ENCODE results near the gene DHRS12.

DHRS12 gene, protein sequence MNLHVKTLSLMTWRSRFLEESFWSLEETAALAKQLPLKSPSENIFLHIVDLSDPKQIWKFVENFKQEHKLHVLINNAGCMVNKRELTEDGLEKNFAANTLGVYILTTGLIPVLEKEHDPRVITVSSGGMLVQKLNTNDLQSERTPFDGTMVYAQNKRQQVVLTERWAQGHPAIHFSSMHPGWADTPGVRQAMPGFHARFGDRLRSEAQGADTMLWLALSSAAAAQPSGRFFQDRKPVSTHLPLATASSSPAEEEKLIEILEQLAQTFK

DNA sequence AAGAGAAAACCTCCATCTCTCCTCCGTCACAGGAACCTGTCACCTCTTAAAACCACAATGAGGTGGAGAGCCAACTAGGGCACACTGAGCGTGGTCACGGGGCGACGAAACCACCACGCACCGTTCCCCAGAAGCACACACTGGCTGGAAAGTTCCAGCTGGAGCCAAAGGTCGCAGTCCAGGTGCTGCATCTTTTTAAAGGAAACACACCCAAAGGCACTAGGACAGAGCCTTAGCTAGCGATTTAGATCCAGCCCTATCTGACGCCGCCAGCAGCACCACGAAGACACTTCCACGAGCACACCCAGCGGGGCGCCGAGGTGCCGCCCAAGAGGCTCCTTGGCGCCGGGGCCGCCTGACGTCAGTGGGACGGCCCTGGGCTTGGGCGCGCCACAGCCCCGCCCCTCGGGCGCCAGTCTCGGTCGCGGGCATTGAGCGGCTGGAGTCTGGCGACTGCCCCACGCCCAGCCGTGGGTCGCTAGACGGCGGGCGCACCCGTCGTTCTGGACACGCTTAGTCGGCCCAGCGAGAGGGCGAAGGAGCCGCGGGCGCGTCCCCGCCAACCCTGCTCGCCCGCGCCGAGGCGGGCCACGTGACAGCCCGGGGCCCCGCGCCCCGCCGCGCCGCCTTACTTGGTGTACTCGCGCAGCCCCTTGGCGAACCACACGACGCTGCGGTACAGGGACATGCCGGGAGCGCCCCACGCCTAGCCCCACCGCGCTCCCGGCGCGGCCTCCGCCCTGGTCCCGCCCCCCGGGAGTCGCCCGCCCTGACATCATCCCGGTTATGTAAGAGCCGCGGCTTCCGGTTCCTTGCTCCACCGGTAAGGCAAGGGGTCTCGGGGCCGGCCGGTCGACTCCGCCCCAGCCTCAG is at the start of gene DHRS12:
Gene DHRS12, minus strand, starts transcription at position 742 of the 873 bp plus-strand sequence. CDS start 4,504 bp downstream, outside the sequence.
- peak; percentile 78 for DNase-seq

DNA sequence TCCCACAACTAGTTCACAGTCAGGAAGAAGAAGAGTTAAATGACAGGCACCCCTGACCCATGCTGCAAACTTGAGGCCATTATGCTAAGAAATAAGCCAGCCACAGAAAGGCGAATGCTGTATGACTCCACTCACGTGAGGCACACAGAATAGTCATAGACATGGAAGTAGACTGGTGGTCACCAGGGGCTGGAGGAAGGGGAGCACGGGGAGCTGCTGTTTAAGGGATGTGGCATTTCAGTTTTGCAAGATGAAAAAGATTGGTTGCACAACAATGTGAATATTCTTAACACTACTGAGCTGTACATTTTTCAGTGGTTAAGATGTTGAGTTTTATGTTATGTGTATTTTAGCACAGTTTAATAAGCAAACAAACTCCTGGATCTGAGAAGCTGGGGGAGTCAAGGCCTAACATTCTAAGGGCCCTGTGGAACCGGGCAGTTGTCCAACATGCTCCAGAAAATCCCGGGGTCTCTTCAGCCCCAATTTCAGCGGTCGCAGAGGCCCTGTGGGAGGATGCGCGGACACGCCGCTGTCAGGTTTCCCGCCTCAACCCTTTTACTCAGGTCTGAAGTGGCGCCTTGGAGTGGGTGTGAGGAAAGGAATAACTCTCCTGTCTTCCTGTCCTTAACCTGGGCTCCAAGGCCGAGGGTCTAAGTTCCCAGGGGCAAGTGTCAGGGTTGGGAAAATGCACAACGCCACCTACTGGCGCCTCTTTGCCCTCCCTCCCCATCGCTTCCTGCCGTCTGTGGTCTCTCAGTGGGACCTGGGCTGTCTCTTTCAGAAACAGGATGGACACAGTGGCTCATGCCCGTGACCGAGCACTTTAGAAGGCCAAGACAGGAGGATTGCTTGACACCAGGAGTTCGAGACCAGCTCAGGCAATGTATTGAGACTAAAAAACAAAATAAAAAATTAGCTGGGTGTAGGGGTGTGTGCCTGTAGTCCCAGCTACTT is 45.5 kb upstream of the DHRS12 start:
- peak; percentile 10 for DNase-seq

DNA sequence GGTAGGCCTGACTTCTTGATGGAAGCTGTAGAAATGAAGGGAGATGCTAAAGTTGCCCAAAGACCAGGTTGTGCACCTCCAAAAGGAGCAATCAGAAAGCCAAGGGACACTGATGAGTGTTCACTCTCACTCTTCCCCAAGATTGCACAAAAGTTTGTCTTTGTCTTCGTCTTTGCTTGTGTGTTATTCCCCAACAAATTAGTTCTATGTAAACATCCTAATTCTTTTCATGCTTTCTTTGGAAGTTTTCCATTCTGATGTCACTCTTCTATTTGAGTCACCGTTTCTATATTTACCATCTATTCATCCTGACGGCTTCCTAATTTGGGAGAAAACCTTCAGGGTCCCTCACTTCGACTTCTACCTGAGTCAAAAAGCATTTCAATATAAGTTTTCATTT is 44.7 kb upstream of the DHRS12 start:
- peak; percentile 18 for DNase-seq

- DNase-seq: no peak
Measured at GRCh38 chr13:51846756-51847155, 42.8 kb upstream of the DHRS12 start.

DNA sequence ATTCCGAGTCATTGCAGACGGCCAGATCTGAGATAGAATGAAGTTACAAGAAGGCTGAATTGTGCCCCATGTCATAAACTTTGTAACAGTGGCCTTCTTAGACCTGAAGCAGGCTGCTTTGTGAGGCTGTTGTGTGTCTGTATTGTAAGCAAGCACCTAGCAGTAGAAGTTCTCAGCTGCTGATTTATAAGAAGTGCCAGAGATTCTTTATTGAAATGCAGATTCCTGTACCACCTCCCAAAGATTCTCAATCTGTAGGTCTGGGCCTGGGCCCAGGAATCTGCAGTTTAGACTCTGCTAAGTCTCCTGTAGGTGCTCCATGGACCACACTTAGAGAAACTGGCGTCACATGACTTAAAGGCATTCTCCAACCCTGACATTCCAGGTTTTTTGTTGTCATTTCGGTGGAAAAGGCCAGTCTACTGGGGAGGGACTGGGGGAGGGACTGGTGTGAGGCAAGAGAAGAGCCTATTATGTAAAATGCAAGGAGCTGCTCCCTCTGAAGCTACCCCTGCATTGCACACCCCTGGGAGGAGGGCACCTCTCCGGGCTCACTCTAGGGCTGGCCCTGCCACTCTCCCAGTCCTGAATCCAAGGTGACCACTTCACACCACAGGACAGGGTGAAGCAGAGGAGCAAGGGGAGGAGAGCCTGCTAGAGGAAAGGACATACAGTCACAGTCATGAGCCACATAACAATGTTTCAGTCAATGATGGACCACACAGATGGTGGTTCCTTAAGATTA is 41.8 kb upstream of the DHRS12 start:
- no peak for DNase-seq

DNA sequence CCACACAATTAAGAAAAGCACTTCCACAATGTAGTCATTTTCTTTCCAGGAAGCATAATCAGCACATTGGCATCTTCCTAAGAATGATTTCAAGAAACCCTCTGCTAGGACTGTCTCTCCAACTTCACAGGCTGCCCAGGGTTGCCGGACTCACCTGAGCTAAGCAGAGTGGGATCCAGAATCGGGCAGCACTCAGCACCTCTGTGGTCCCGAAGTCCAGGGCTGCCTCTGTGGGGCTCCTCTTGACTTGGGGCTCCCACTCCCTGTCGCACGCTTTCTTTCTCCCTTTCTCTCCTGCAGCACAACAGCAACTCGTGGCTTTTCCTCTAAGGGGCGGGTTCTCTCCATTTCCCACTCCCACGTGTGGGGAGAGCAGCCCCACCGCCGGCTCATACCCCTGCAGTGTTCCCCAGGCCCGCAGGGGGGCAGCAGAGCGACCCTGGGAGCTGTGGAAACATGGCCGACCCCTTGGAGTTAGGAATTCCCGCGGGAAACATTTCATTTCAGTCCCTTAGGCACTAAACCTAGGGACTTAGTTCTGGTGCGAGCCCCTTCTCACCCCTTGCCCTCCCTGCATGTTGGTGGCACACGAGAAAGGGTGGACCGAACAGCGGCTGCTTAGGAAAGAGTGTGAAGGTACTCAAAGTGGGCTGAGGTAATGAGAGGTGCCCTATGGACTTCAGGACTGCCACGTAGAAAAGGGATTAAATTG is 41.1 kb upstream of the DHRS12 start, which contains the start of gene TMEM272:
Gene TMEM272, minus strand, starts transcription at position 316 of the 712 bp plus-strand sequence. CDS start 6,647 bp downstream, outside the sequence.
- DNase-seq: peak; percentile 35

GRCh38 chr13:51843529-51843928 is 39.6 kb upstream of the DHRS12 start:
- DNase-seq: no peak

GRCh38 chr13:51841732-51842131 is 37.8 kb upstream of the DHRS12 start:
- DNase-seq: no peak

- DNase-seq: no peak
Measured at GRCh38 chr13:51840917-51841316, 37.0 kb upstream of the DHRS12 start.

- no peak for DNase-seq
Measured at GRCh38 chr13:51839711-51840540, 36.0 kb upstream of the DHRS12 start.

GRCh38 chr13:51838240-51838846 is 34.4 kb upstream of the DHRS12 start:
- DNase-seq: peak; percentile 44

DNA sequence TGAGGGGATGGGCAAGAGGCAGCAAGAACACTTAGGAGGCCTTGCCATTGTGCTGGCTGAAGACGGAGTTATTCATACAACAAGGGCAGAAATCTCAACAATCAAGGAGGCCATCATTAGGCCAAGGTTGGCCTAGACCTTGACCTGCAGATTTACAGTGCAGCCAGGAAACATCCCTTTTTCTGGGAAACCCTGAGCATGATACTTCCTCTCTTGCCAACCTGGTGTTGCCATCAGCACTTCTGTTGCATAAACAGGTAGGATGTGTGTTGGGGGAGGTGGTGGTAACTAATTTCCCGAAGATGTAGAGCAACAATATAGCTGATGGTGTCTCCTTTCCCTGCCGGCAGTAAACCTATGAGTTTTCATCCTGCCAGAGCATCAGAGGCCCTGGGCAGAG is 33.1 kb upstream of the DHRS12 start:
- DNase-seq: no peak

- peak; percentile 7 for DNase-seq
Measured at GRCh38 chr13:51834581-51835171, 30.7 kb upstream of the DHRS12 start.

DNA sequence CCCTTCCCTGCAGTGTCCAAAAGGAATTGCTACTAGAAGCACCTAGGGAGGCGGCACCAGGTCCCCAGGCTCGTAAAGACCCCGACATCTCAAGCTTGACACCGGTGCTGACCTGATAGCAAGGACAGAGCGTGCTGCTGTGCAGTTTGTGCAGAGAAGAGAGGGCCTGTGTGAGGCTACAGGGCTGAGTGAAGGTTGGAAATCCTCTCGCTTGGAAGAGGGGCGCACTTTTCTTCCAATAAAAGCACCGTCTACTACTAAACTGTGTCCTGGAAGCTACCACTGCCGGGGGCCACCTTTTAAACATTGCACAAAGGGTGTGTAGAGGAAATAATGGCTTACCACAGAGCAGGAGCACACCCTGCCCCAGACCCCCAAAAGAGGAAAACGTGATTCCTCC is 30.0 kb upstream of the DHRS12 start:
- no peak for DNase-seq

GRCh38 chr13:51832471-51833152 is 28.6 kb upstream of the DHRS12 start:
- DNase-seq: no peak

- DNase-seq: no peak
Measured at GRCh38 chr13:51831519-51831918, 27.6 kb upstream of the DHRS12 start.

DNA sequence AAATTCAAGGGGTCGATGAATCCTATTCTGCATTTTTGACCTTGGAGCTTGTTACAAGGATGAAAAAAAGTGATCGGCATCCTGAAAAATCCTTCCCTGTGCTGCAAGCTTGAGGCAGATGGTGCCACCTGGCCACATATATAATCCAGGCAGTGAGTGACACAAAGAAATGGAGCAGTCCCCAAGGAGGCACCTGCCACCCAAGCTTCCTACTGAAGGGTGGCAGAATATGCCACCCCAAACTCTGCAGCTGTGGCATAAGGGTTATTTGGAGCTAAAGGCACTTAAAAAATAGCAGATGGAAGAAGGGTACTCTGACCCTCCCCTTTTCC is 25.6 kb upstream of the DHRS12 start:
- no peak for DNase-seq

- DNase-seq: no peak
Measured at GRCh38 chr13:51828730-51829567, 25.0 kb upstream of the DHRS12 start.
